ENCODE measurements around the gene CNN2. TPM values are rescaled to one million over a fixed set of nuclear protein-coding genes. Genes with fewer than 3 reads are reported as not detected.

Gene CNN2
- total and polyA plus RNA-seq, 4 donors = 26.3 to 43.4 (median 38.0) TPM

GRCh38 chr19:1064661-1065605, 38.5 kb downstream of the CNN2 start:
- H3K9me3 ChIP-seq (ENCODE audit: control insufficient read depth, insufficient read depth, low read length) = no peaks in the 10 kb centered on the region
- H3K4me1 ChIP-seq (ENCODE audit: control insufficient read depth, insufficient read depth, low read length) = peaks cover 27% of the 10 kb centered on the region
- peaks cover 15% of the 10 kb centered on the region for H3K36me3 ChIP-seq (ENCODE audit: control insufficient read depth, insufficient read depth, low read length)
- no peak overlapping the region for H3K27ac ChIP-seq (ENCODE audit: low read depth, low read length)
- WGBS (ENCODE audit: insufficient coverage) = 8% methylated on average over 59 of the region's 60 CpGs
- H3K4me3 ChIP-seq (ENCODE audit: low read depth, low read length) = no peak overlapping the region
- peaks cover 60% of the 10 kb centered on the region for H3K27me3 ChIP-seq (ENCODE audit: control insufficient read depth, insufficient read depth, low read length)
- DNase-seq (ENCODE audit: low read depth in 4 of 6, low spot score in 6 of 6) = peak in 3 of 6 donors; percentile 7 to 63 (median 56)

- Histone ChIP-seq H3K9me3 (ENCODE audit: control insufficient read depth, insufficient read depth, low read length) (no peaks in the 10 kb centered on the region), H3K4me3 (ENCODE audit: low read depth, low read length) (no peak overlapping the region), H3K27ac (ENCODE audit: low read depth, low read length) (no peak overlapping the region), H3K36me3 (ENCODE audit: control insufficient read depth, insufficient read depth, low read length) (peaks cover 15% of the 10 kb centered on the region), H3K27me3 (ENCODE audit: control insufficient read depth, insufficient read depth, low read length) (peaks cover 67% of the 10 kb centered on the region), H3K4me1 (ENCODE audit: control insufficient read depth, insufficient read depth, low read length) (peaks cover 28% of the 10 kb centered on the region)
- no peak for DNase-seq (ENCODE audit: low read depth in 4 of 6, low spot score in 6 of 6)
- 58% methylated on average over 17 of the region's 17 CpGs for WGBS (ENCODE audit: insufficient coverage)
Observed at GRCh38 chr19:1065606-1066109, 39.2 kb downstream of the CNN2 start.

GRCh38 chr19:1066251-1066747, 39.9 kb downstream of the CNN2 start:
- peaks cover 32% of the 10 kb centered on the region for H3K4me1 ChIP-seq (ENCODE audit: control insufficient read depth, insufficient read depth, low read length)
- no peak for DNase-seq (ENCODE audit: low read depth in 4 of 6, low spot score in 6 of 6)
- H3K4me3 ChIP-seq (ENCODE audit: low read depth, low read length) = no peak overlapping the region
- no peak overlapping the region for H3K27ac ChIP-seq (ENCODE audit: low read depth, low read length)
- peaks cover 72% of the 10 kb centered on the region for H3K27me3 ChIP-seq (ENCODE audit: control insufficient read depth, insufficient read depth, low read length)
- H3K9me3 ChIP-seq (ENCODE audit: control insufficient read depth, insufficient read depth, low read length) = no peaks in the 10 kb centered on the region
- 45% methylated on average over 14 of the region's 17 CpGs for WGBS (ENCODE audit: insufficient coverage)
- H3K36me3 ChIP-seq (ENCODE audit: control insufficient read depth, insufficient read depth, low read length) = peaks cover 15% of the 10 kb centered on the region

GRCh38 chr19:1066748-1067340, 40.4 kb downstream of the CNN2 start, which contains the start of gene ARHGAP45:
ARHGAP45 (plus strand) TSS chr19:1067167; CDS start chr19:1067406, 239 bp downstream.
- no peak within 1 kb of the TSS for H3K27ac ChIP-seq (ENCODE audit: low read depth, low read length)

GRCh38 chr19:1067341-1067957, 41.0 kb downstream of the CNN2 start:
- no peak for DNase-seq (ENCODE audit: low read depth in 4 of 6, low spot score in 6 of 6)
- H3K27ac ChIP-seq (ENCODE audit: low read depth, low read length) = no peak overlapping the region
- peaks cover 81% of the 10 kb centered on the region for H3K27me3 ChIP-seq (ENCODE audit: control insufficient read depth, insufficient read depth, low read length)
- H3K4me3 ChIP-seq (ENCODE audit: low read depth, low read length) = no peak overlapping the region
- H3K36me3 ChIP-seq (ENCODE audit: control insufficient read depth, insufficient read depth, low read length) = peaks cover 8% of the 10 kb centered on the region
- no peaks in the 10 kb centered on the region for H3K9me3 ChIP-seq (ENCODE audit: control insufficient read depth, insufficient read depth, low read length)
- H3K4me1 ChIP-seq (ENCODE audit: control insufficient read depth, insufficient read depth, low read length) = peaks cover 35% of the 10 kb centered on the region
- WGBS (ENCODE audit: insufficient coverage) = 5% methylated on average over 34 of the region's 38 CpGs

More at GRCh38 chr19:1066748-1067340, 40.4 kb downstream of the CNN2 start, which contains the start of gene ARHGAP45:
- H3K4me1 ChIP-seq (ENCODE audit: control insufficient read depth, insufficient read depth, low read length) = peaks cover 35% of the 10 kb centered on the region
- 6% methylated on average over 61 of the region's 61 CpGs for WGBS (ENCODE audit: insufficient coverage)
- DNase-seq (ENCODE audit: low read depth in 4 of 6, low spot score in 6 of 6) = no peak
- H3K36me3 ChIP-seq (ENCODE audit: control insufficient read depth, insufficient read depth, low read length) = peaks cover 12% of the 10 kb centered on the region
- no peaks in the 10 kb centered on the region for H3K9me3 ChIP-seq (ENCODE audit: control insufficient read depth, insufficient read depth, low read length)
- H3K4me3 ChIP-seq (ENCODE audit: low read depth, low read length) = no peak within 1 kb of the TSS
- H3K27me3 ChIP-seq (ENCODE audit: control insufficient read depth, insufficient read depth, low read length) = peaks cover 75% of the 10 kb centered on the region

- 89% methylated on average over 38 of the region's 45 CpGs for WGBS (ENCODE audit: insufficient coverage)
- no peak overlapping the region for H3K27ac ChIP-seq (ENCODE audit: low read depth, low read length)
- H3K9me3 ChIP-seq (ENCODE audit: control insufficient read depth, insufficient read depth, low read length) = no peaks in the 10 kb centered on the region
- H3K4me1 ChIP-seq (ENCODE audit: control insufficient read depth, insufficient read depth, low read length) = peaks cover 35% of the 10 kb centered on the region
- H3K4me3 ChIP-seq (ENCODE audit: low read depth, low read length) = no peak overlapping the region
- peaks cover 6% of the 10 kb centered on the region for H3K36me3 ChIP-seq (ENCODE audit: control insufficient read depth, insufficient read depth, low read length)
- peaks cover 84% of the 10 kb centered on the region for H3K27me3 ChIP-seq (ENCODE audit: control insufficient read depth, insufficient read depth, low read length)
- DNase-seq (ENCODE audit: low read depth in 4 of 6, low spot score in 6 of 6) = no peak
Observed at GRCh38 chr19:1068009-1069001, 41.9 kb downstream of the CNN2 start.

GRCh38 chr19:1069009-1069779, 42.8 kb downstream of the CNN2 start:
- 65% methylated on average over 25 of the region's 25 CpGs for WGBS (ENCODE audit: insufficient coverage)
- no peak overlapping the region for H3K27ac ChIP-seq (ENCODE audit: low read depth, low read length)
- peaks cover 79% of the 10 kb centered on the region for H3K27me3 ChIP-seq (ENCODE audit: control insufficient read depth, insufficient read depth, low read length)
- DNase-seq (ENCODE audit: low read depth in 4 of 6, low spot score in 6 of 6) = no peak
- H3K9me3 ChIP-seq (ENCODE audit: control insufficient read depth, insufficient read depth, low read length) = no peaks in the 10 kb centered on the region
- H3K4me1 ChIP-seq (ENCODE audit: control insufficient read depth, insufficient read depth, low read length) = peaks cover 36% of the 10 kb centered on the region
- H3K4me3 ChIP-seq (ENCODE audit: low read depth, low read length) = no peak overlapping the region
- H3K36me3 ChIP-seq (ENCODE audit: control insufficient read depth, insufficient read depth, low read length) = peaks cover 2% of the 10 kb centered on the region

- 5% methylated on average over 21 of the region's 21 CpGs for WGBS (ENCODE audit: insufficient coverage)
- Histone ChIP-seq H3K36me3 (ENCODE audit: control insufficient read depth, insufficient read depth, low read length) (peaks cover 2% of the 10 kb centered on the region), H3K27ac (ENCODE audit: low read depth, low read length) (no peak overlapping the region), H3K4me3 (ENCODE audit: low read depth, low read length) (no peak overlapping the region), H3K9me3 (ENCODE audit: control insufficient read depth, insufficient read depth, low read length) (no peaks in the 10 kb centered on the region), H3K4me1 (ENCODE audit: control insufficient read depth, insufficient read depth, low read length) (peaks cover 27% of the 10 kb centered on the region), H3K27me3 (ENCODE audit: control insufficient read depth, insufficient read depth, low read length) (peaks cover 67% of the 10 kb centered on the region)
- no peak for DNase-seq (ENCODE audit: low read depth in 4 of 6, low spot score in 6 of 6)
Observed at GRCh38 chr19:1070576-1070930, 44.1 kb downstream of the CNN2 start.
